ENCODE results near the gene NCOR1. TPM values are rescaled to one million over a fixed set of nuclear protein-coding genes. Genes with fewer than 3 reads are reported as not detected.

The NCOR1 gene
- total and polyA plus RNA-seq, 9 of the 15 experiments (the other 6 are each of a cell fraction or from before 2014, with no cell fraction given) = 20.2 to 66.5 (median 50.9) TPM

DNA sequence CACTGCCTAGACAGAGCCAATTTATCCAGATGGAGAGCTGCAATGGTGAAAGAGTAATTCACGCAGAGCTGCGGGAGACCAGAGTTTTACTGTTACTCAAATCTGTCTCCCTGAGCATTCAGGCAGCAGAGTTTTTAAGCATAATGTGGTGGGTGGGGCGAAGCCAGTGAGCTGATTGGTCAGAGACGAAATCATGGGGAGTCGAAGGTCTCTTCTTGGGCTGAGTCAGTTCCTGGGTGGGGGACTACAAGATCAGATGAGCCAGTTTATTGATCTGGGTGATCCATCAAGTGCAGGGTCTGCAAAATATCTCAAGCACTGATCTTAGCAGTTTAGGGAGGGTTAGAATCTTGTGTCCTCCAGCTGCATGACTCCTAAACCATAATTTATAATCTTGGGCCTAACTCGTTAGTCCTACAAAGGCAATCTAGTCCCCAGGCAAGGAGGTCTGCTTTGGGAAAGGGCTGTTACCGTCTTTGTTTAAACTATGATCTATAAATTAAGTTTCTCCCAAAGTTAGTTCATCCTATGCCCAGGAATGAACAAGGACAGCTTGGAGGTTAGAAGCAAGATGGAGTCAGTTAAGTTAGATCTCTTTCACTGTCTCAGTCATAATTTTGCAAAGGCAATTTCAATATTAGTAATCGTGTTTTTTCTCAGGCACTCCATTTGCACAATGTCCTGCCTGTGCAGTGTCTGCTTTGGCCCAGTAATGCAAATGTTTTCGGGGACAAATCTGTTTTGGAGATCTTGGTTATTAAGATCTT, 28.6 kb upstream of the NCOR1 start (continued):
- TF ChIP-seq, protein P1, sequence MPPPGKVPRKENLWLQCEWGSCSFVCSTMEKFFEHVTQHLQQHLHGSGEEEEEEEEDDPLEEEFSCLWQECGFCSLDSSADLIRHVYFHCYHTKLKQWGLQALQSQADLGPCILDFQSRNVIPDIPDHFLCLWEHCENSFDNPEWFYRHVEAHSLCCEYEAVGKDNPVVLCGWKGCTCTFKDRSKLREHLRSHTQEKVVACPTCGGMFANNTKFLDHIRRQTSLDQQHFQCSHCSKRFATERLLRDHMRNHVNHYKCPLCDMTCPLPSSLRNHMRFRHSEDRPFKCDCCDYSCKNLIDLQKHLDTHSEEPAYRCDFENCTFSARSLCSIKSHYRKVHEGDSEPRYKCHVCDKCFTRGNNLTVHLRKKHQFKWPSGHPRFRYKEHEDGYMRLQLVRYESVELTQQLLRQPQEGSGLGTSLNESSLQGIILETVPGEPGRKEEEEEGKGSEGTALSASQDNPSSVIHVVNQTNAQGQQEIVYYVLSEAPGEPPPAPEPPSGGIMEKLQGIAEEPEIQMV (tag; conservative IDR thresholded peaks at IDR 0.05; ENCODE audit: low read depth) = peak; percentile 28; the same call in 1 of the 2 replicates
- TF ChIP-seq BRF1 (IDR thresholded peaks at IDR 0.05; ENCODE audit: borderline replicate concordance, extremely low read depth, insufficient read length) (no peak), CBX1 (IDR thresholded peaks at IDR 0.05; ENCODE audit: low read depth) (no peak), MEF2D (tag; conservative IDR thresholded peaks at IDR 0.05; ENCODE audit: low read depth) (peak; percentile 59; the same call in 1 of the 2 replicates), PTRF (tag; IDR thresholded peaks at IDR 0.05) (peak; percentile 76; the same call in 1 of the 2 replicates), L3MBTL2 (IDR thresholded peaks at IDR 0.05) (no peak), RBM22 (IDR thresholded peaks at IDR 0.05; ENCODE audit: low read depth, low read length, poor library complexity, severe bottlenecking) (no peak), NCOA6 (IDR thresholded peaks at IDR 0.05) (no peak), ZBTB7A (IDR thresholded peaks at IDR 0.05; ENCODE audit: borderline replicate concordance, control insufficient read depth, low read depth, low read length) (peak; percentile 39; the same call in 1 of the 2 replicates), BACH1 (tag; IDR thresholded peaks at IDR 0.05) (0 out of 2 replicates have a peak, but pooled peaks have one; percentile 44), ZBTB17 (CRISPR knock-in tag; IDR thresholded peaks at IDR 0.05) (0 out of 2 replicates have a peak, but pooled peaks have one; percentile 29), ELF1 (tag; IDR thresholded peaks at IDR 0.05) (no peak), DPF2 (IDR thresholded peaks at IDR 0.05) (peak; percentile 58)
- TF ChIP-seq, protein P2, sequence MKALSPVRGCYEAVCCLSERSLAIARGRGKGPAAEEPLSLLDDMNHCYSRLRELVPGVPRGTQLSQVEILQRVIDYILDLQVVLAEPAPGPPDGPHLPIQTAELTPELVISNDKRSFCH (CRISPR knock-in tag; IDR thresholded peaks at IDR 0.05) = no peak
- TF ChIP-seq, protein P2 (tag; IDR thresholded peaks at IDR 0.05) = peak; percentile 75; the same call in 1 of the 2 replicates
- TF ChIP-seq, protein P3, sequence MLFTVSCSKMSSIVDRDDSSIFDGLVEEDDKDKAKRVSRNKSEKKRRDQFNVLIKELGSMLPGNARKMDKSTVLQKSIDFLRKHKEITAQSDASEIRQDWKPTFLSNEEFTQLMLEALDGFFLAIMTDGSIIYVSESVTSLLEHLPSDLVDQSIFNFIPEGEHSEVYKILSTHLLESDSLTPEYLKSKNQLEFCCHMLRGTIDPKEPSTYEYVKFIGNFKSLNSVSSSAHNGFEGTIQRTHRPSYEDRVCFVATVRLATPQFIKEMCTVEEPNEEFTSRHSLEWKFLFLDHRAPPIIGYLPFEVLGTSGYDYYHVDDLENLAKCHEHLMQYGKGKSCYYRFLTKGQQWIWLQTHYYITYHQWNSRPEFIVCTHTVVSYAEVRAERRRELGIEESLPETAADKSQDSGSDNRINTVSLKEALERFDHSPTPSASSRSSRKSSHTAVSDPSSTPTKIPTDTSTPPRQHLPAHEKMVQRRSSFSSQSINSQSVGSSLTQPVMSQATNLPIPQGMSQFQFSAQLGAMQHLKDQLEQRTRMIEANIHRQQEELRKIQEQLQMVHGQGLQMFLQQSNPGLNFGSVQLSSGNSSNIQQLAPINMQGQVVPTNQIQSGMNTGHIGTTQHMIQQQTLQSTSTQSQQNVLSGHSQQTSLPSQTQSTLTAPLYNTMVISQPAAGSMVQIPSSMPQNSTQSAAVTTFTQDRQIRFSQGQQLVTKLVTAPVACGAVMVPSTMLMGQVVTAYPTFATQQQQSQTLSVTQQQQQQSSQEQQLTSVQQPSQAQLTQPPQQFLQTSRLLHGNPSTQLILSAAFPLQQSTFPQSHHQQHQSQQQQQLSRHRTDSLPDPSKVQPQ (CRISPR knock-in tag; IDR thresholded peaks at IDR 0.05; ENCODE audit: borderline replicate concordance) = no peak
- TF ChIP-seq, protein P4, sequence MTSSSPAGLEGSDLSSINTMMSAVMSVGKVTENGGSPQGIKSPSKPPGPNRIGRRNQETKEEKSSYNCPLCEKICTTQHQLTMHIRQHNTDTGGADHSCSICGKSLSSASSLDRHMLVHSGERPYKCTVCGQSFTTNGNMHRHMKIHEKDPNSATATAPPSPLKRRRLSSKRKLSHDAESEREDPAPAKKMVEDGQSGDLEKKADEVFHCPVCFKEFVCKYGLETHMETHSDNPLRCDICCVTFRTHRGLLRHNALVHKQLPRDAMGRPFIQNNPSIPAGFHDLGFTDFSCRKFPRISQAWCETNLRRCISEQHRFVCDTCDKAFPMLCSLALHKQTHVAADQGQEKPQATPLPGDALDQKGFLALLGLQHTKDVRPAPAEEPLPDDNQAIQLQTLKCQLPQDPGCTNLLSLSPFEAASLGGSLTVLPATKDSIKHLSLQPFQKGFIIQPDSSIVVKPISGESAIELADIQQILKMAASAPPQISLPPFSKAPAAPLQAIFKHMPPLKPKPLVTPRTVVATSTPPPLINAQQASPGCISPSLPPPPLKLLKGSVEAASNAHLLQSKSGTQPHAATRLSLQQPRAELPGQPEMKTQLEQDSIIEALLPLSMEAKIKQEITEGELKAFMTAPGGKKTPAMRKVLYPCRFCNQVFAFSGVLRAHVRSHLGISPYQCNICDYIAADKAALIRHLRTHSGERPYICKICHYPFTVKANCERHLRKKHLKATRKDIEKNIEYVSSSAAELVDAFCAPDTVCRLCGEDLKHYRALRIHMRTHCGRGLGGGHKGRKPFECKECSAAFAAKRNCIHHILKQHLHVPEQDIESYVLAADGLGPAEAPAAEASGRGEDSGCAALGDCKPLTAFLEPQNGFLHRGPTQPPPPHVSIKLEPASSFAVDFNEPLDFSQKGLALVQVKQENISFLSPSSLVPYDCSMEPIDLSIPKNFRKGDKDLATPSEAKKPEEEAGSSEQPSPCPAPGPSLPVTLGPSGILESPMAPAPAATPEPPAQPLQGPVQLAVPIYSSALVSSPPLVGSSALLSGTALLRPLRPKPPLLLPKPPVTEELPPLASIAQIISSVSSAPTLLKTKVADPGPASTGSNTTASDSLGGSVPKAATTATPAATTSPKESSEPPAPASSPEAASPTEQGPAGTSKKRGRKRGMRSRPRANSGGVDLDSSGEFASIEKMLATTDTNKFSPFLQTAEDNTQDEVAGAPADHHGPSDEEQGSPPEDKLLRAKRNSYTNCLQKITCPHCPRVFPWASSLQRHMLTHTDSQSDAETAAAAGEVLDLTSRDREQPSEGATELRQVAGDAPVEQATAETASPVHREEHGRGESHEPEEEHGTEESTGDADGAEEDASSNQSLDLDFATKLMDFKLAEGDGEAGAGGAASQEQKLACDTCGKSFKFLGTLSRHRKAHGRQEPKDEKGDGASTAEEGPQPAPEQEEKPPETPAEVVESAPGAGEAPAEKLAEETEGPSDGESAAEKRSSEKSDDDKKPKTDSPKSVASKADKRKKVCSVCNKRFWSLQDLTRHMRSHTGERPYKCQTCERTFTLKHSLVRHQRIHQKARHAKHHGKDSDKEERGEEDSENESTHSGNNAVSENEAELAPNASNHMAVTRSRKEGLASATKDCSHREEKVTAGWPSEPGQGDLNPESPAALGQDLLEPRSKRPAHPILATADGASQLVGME (CRISPR knock-in tag; IDR thresholded peaks at IDR 0.05) = no peak
